Fibroblast of lung (primary cell): ENCODE data around the gene EEIG2.

Experiments used
- EZH2 ChIP-seq: IDR thresholded peaks from 2 replicates; pipeline ENCODE4 v1.5.1; 2012; ENCODE audit warnings: low read length, control low read depth, mild to moderate bottlenecking; ENCODE audit errors: missing control alignments
- TF ChIP-seq, protein P1 (sequence below), 2 donors: IDR thresholded peaks in 1 of 2; conservative IDR thresholded peaks in 1 of 2; 1 replicate in 1 of 2; 2 replicates in 1 of 2; pipeline ENCODE4 v1.5.1; 2011 to 2012; ENCODE audit warnings: low read length in 2 of 2, control low read depth in 1 of 2, inconsistent platforms in 1 of 2, low read depth in 1 of 2, mild to moderate bottlenecking in 1 of 2

DNA sequence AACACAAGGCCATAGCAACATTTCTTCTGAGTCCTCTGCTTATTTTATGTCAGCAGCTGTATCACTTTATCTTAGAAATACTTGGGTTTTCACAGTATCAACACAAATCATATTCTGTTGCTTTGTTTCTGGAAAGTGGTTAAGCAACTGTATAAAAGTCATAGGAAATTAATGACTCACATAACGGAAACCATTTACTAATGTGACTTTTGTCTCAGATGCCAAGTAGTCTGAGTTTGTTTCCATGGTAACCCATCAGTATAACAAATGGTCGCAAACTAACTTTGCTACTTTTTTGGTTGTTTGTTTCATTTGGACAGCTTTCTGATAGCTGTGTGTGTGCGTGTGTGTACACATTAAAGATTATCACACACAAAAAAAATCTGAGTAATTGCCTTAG, 31.1 kb downstream of the EEIG2 start:
- TF ChIP-seq, protein P1, sequence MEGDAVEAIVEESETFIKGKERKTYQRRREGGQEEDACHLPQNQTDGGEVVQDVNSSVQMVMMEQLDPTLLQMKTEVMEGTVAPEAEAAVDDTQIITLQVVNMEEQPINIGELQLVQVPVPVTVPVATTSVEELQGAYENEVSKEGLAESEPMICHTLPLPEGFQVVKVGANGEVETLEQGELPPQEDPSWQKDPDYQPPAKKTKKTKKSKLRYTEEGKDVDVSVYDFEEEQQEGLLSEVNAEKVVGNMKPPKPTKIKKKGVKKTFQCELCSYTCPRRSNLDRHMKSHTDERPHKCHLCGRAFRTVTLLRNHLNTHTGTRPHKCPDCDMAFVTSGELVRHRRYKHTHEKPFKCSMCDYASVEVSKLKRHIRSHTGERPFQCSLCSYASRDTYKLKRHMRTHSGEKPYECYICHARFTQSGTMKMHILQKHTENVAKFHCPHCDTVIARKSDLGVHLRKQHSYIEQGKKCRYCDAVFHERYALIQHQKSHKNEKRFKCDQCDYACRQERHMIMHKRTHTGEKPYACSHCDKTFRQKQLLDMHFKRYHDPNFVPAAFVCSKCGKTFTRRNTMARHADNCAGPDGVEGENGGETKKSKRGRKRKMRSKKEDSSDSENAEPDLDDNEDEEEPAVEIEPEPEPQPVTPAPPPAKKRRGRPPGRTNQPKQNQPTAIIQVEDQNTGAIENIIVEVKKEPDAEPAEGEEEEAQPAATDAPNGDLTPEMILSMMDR (conservative IDR thresholded peaks at IDR 0.05 in 1 of 2, IDR thresholded peaks at IDR 0.05 in 1 of 2; ENCODE audit: low read depth in 1 of 2, low read length in 2 of 2) = no peak
- TF ChIP-seq EZH2 = no peak
